ENCODE measurements around the gene TMA7B.

- TF ChIP-seq CTCF (IDR thresholded peaks at IDR 0.05) (no peak), EZH2phosphoT487 (IDR thresholded peaks at IDR 0.05) (no peak), EZH2 (IDR thresholded peaks at IDR 0.05) (no peak)
Observed at GRCh38 chr22:40009951-40010671, 49.9 kb downstream of the TMA7B start.
